Nephron (organoid): ENCODE results near the gene CD99.
A peak's percentile ranks its signal among the peaks of the same experiment; 100 is the strongest.

ENCODE experiments used
- H3K27ac Mint-ChIP-seq, 3 experiments: 2 replicates each; pipeline ENCODE4 v1.8.0; 2020; ENCODE audit warnings: mixed read lengths in 3 of 3, mild to moderate bottlenecking in 2 of 3, moderate library complexity in 1 of 3
- H3K27me3 Mint-ChIP-seq: 2 replicates; pipeline ENCODE4 v1.8.0; 2021; ENCODE audit warnings: low read depth, mild to moderate bottlenecking, moderate library complexity, mixed read lengths
- H3K36me3 Mint-ChIP-seq: 2 replicates; pipeline ENCODE4 v1.8.0; 2020; ENCODE audit warnings: low read depth, mixed read lengths
- H3K4me1 Mint-ChIP-seq: 2 replicates; pipeline ENCODE4 v1.8.0; 2020; ENCODE audit warnings: mixed read lengths
- H3K4me3 Mint-ChIP-seq, 3 experiments: 2 replicates each; pipeline ENCODE4 v1.8.0; 2020; ENCODE audit warnings: mild to moderate bottlenecking in 3 of 3, mixed read lengths in 3 of 3, moderate library complexity in 2 of 3
- H3K9me3 Mint-ChIP-seq: 2 replicates; pipeline ENCODE4 v1.8.0; 2020; ENCODE audit warnings: mixed read lengths
- TF ChIP-seq, protein P1 (sequence below), 3 experiments: fragments of 200-600 bp; sonication (generic); IDR thresholded peaks; one replicate each; pipeline ENCODE4 v1.5.0; 2021; ENCODE audit warnings: antibody characterized with exemption in 3 of 3; ENCODE audit not compliant: unreplicated experiment in 3 of 3

Gene CD99, protein sequence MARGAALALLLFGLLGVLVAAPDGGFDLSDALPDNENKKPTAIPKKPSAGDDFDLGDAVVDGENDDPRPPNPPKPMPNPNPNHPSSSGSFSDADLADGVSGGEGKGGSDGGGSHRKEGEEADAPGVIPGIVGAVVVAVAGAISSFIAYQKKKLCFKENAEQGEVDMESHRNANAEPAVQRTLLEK

DNA sequence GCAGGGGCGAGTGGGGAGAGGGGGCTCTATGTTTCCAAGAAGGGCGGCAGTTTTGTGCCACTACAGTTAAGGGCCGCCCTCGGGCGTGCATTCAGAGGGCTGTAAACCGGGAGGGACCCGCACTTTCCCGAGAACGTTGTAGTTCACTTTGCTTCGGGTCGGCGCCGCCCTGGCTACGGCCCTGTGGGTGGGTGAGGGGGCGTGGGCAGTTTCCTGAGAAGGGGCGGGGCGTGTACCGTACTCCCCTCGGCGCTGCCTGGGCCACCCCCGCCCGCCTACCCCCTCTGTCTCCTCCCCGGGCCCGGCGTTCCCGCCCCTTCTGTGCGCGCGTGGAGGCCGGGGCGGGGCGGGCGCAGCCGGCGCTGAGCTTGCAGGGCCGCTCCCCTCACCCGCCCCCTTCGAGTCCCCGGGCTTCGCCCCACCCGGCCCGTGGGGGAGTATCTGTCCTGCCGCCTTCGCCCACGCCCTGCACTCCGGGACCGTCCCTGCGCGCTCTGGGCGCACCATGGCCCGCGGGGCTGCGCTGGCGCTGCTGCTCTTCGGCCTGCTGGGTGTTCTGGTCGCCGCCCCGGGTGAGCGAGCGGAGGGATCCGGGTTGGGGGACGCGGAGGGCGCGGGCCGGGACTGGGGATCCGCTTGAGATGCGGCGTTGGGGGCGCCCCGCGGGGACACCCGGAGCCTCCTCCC lies at the start of gene CD99:
Gene CD99 (plus strand): TSS at position 440 of the 687 bp plus-strand sequence. CDS start 66 bp downstream, at position 506.
- TF ChIP-seq, protein P1, sequence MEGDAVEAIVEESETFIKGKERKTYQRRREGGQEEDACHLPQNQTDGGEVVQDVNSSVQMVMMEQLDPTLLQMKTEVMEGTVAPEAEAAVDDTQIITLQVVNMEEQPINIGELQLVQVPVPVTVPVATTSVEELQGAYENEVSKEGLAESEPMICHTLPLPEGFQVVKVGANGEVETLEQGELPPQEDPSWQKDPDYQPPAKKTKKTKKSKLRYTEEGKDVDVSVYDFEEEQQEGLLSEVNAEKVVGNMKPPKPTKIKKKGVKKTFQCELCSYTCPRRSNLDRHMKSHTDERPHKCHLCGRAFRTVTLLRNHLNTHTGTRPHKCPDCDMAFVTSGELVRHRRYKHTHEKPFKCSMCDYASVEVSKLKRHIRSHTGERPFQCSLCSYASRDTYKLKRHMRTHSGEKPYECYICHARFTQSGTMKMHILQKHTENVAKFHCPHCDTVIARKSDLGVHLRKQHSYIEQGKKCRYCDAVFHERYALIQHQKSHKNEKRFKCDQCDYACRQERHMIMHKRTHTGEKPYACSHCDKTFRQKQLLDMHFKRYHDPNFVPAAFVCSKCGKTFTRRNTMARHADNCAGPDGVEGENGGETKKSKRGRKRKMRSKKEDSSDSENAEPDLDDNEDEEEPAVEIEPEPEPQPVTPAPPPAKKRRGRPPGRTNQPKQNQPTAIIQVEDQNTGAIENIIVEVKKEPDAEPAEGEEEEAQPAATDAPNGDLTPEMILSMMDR (IDR thresholded peaks at IDR 0.05; ENCODE audit: unreplicated experiment in 3 of 3): no peak
- Mint-ChIP-seq H3K9me3 (no peaks in the 10 kb centered on the region), H3K27ac (peak within 1 kb of the TSS; percentile 94 to 98 (median 98)), H3K36me3 (peaks cover 6% of the 10 kb centered on the region), H3K4me1 (peaks cover 54% of the 10 kb centered on the region), H3K4me3 (peak within 1 kb of the TSS; percentile 95 to 98 (median 98)), H3K27me3 (peaks cover 4% of the 10 kb centered on the region)

DNA sequence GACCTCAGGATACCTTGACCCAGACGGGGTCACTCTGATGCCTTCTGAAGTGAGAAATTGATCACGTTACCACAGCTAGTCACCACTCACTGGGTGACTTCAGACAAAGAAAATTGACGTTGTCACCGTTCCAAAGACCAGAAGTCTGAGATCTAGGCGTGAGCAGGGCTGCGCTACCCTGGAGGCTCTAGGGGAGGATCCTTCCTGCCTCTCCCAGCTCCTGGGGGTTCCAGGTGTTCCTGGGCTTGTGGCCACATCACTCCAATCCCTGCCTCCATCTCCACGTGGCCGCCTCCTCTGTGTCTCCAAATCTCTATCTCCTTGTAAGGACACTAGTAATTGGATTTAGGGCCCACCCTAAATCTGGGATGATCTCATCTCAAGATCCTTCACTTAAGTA lies 48.9 kb upstream of the CD99 start:
- Mint-ChIP-seq H3K27ac (no peak overlapping the region), H3K9me3 (no peaks in the 10 kb centered on the region)

DNA sequence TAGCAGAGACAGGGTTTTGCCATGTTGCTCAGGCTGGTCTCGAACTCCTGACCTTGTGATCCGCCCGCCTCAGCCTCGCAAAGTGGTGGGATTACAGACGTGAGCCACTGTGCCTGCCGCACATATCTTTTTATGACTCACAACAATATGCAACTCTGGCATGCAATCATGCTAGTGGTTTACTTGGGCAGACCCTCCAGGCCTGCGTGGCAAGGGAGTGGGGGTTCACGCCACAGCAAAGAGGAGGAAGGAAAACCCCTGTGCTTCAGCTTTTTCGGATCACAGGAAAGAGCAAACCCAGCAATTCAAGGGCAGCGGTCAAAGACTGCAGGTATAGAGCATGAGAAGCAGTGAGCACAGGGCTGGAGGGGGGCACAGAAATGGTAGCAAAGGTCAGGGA lies 48.3 kb upstream of the CD99 start:
- H3K9me3 Mint-ChIP-seq: no peaks in the 10 kb centered on the region
- no peaks in the 10 kb centered on the region for H3K27me3 Mint-ChIP-seq
- no peak overlapping the region for H3K27ac Mint-ChIP-seq
- H3K4me3 Mint-ChIP-seq: no peak overlapping the region
- peaks cover 21% of the 10 kb centered on the region for H3K36me3 Mint-ChIP-seq
- TF ChIP-seq, protein P1 (IDR thresholded peaks at IDR 0.05; ENCODE audit: unreplicated experiment in 3 of 3): no peak
- H3K4me1 Mint-ChIP-seq: no peaks in the 10 kb centered on the region

More for the DNA sequence above, 48.9 kb upstream of the CD99 start:
- Mint-ChIP-seq H3K4me1 (no peaks in the 10 kb centered on the region), H3K27me3 (no peaks in the 10 kb centered on the region), H3K36me3 (peaks cover 19% of the 10 kb centered on the region), H3K4me3 (no peak overlapping the region)
- TF ChIP-seq, protein P1 (IDR thresholded peaks at IDR 0.05; ENCODE audit: unreplicated experiment in 3 of 3): no peak

DNA sequence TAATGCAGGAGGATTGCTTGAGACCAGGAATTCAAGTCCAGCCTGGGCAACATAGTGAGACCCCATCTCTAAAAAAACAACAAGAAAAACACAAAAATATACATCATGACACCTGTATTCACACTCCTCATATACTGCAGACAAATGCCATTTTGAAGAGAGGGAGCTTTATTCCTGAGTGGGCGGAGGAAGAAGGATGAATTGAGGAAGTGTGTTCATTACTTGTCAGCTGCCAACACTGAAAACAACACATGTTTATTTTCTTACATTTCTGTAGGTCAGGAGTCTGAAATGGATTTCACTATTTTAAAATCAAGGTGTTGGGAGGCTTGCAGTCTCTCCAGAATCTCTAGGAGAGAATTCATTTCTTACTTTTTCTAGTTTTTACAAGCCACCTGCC lies 47.2 kb upstream of the CD99 start:
- Mint-ChIP-seq H3K27ac (no peak overlapping the region), H3K4me3 (no peak overlapping the region), H3K9me3 (no peaks in the 10 kb centered on the region), H3K27me3 (no peaks in the 10 kb centered on the region), H3K36me3 (peaks cover 17% of the 10 kb centered on the region), H3K4me1 (no peaks in the 10 kb centered on the region)
- TF ChIP-seq, protein P1 (IDR thresholded peaks at IDR 0.05; ENCODE audit: unreplicated experiment in 3 of 3): no peak

DNA sequence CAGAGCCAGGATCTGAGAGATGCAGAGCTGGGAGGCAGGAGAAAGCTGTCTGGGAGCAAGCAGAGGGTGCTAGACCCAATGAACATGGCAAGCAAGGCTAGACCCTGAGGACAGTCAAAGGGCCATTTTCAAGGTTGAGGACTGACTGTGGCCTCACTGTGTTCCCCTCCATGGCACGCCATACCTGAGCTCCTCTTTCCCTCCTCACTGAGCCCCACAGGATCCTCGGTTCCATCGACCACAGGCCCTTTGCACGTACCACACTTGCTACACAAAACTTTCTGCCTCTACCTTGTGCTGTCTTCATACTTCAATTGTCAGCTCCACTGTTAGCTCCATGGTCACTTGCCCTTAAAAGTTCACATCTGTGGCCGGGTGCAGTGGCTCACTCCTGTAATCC lies 45.5 kb upstream of the CD99 start:
- H3K27ac Mint-ChIP-seq: no peak overlapping the region
- TF ChIP-seq, protein P1 (IDR thresholded peaks at IDR 0.05; ENCODE audit: unreplicated experiment in 3 of 3): no peak
- H3K36me3 Mint-ChIP-seq: peaks cover 8% of the 10 kb centered on the region
- no peaks in the 10 kb centered on the region for H3K9me3 Mint-ChIP-seq
- no peaks in the 10 kb centered on the region for H3K4me1 Mint-ChIP-seq
- peaks cover under 1% of the 10 kb centered on the region for H3K27me3 Mint-ChIP-seq
- H3K4me3 Mint-ChIP-seq: no peak overlapping the region

DNA sequence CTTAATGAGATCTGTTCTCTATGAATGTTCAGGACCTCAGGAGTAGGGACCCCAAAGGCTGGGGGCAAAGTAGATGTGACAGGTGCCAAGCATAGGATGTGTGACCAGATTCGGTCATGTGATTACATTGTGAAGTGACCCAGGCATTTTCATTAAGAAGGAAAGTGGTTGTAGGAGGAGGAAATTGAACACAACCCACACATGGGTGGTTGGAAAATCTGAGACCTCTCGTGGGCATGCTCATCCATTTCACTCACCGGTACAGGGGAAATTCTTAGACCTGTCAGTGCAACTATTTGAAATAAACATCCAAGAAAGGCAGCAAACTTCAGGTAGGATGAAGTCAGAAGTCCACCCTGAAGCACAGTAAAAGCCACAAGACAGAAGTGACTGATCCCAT lies 43.5 kb upstream of the CD99 start:
- H3K27ac Mint-ChIP-seq: no peak overlapping the region
- peaks cover 8% of the 10 kb centered on the region for H3K36me3 Mint-ChIP-seq
- no peaks in the 10 kb centered on the region for H3K9me3 Mint-ChIP-seq
- TF ChIP-seq, protein P1 (IDR thresholded peaks at IDR 0.05; ENCODE audit: unreplicated experiment in 3 of 3): no peak
- H3K4me3 Mint-ChIP-seq: no peak overlapping the region
- peaks cover 6% of the 10 kb centered on the region for H3K27me3 Mint-ChIP-seq
- no peaks in the 10 kb centered on the region for H3K4me1 Mint-ChIP-seq
